Stimulated activated naive CD4-positive, alpha-beta T cell treated with Interleukin-2 at 50 U/mL for 16 hours (primary cell): ENCODE results near the gene IFI30.
"Not testable (repeated sequence)": the region's sequence is repeated elsewhere in the genome, so short reads cannot be mapped to it uniquely, and the experiment has no call there.

Experiments
- DNase-seq: peaks from one replicate; lab custom pipeline; 2025; lab: John Stamatoyannopoulos, UW

The IFI30 gene

DNA sequence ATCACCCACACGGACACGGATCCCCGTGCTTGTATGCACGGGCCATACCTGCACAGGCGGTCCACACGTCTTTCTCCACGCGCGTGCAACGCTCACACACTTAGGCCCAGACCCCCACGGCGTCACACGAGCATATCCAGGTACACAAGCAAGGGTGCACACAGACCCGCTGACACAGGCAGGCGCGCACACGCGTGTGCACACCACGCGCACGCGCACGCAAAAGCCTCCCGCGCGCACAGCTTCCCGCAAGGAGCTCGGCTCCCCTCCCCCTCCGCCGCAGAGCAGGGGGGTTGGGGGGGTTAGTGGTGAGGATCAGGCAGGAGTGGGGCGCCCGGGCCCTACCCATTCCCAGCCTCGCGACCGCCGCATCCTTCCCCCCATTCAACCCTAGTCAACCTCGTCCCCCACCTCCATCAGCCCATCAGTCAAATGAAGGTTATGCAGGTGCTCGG is 29.8 kb downstream of the IFI30 start:
- DNase-seq = peak; percentile 57

DNA sequence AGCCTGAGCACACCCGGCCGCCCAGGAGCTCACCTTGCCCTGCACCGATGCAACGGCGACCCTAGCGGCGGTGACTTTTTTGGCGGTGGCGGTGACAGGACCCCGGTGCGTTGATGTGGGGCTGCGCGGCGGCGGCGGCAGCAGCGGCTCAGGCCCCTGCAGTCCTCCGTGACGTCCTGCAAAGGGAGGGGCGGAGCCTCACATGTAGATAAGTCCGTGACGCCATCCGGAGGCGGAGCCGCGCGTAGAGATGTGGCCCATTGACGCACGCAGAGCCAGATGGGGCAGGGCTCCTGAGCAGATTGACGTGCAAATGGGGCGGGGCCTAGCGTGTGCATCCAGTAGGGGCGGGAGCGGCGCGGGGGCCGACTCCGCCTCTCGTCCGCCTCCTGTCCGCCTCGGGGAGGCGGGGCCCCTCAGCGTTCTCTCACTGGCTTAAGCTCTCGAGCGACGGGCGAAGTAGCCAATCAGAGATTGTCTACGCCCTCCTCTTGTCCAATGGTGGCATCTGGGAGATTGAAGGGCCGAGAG is 30.3 kb downstream of the IFI30 start, which contains the start of gene RAB3A:
TSS of gene RAB3A (minus strand) at position 180 of the 531 bp plus-strand sequence. CDS start 1,302 bp downstream, outside the sequence.
- peak; percentile 99 for DNase-seq

DNA sequence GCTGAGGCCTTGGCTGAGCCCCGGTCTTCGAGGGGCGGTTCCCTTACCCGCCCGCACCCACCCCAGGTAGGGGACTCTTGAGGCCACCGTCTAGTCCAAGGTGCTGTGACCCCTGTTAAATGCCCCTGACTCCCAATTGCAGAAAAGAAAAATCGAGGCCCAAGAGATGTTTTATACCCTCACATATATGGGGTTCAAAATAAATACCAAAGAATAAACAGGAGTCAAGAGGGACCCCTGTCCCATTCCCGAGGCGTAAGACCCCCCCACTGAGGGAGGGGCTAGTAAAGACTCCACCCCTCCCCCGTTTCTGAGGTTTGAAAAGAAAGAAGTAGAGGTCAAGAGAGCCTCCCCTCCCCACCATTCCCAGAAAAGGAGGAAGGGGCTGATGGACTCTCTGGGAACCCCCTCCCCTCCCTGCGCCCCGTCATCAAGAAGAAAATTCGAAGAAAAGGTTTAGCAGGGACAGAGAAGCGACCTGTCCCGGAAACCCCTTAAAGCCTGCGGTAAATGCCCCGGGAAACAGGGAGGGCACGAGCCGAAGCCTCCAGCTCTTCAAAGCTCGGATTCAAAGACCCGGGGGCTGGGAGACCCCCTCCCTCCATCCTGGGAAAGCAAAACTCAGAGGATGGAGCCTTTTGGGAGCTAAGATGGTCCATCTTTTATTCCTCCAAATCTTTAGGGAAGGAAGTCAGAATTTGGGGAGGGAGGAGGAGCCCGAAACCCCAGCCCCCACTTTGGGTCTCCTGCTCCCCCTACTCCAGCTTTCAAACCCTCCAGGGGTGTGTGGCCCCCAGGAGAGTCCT is 31.0 kb downstream of the IFI30 start:
- peak; percentile 35 for DNase-seq

- peak; percentile 46 for DNase-seq
Measured at GRCh38 chr19:18205200-18205892, 31.7 kb downstream of the IFI30 start.

DNA sequence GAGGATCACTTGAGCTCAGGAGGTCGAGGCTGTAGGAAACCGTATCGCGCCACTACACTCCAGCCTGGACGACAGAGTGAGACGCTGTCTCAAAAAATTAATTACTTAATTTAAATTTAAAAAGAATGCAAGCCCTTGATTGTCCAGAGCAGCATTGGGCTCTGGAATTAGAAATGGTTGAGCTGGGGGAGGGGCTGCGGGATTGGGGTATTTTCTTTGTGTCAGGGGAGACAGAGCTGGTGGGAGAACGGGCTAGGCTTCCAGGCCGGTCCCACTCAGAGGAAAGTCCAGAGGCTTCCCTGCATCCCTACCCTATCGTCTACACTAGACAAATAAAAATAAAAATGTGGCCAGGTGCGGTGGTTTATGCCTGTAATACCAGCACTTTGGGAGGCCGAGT is 32.4 kb downstream of the IFI30 start:
- DNase-seq = no peak

GRCh38 chr19:18208098-18208951 is 34.7 kb downstream of the IFI30 start:
- peak; percentile 34 for DNase-seq

GRCh38 chr19:18209912-18210311 is 36.3 kb downstream of the IFI30 start:
- DNase-seq = not testable (repeated sequence)

DNA sequence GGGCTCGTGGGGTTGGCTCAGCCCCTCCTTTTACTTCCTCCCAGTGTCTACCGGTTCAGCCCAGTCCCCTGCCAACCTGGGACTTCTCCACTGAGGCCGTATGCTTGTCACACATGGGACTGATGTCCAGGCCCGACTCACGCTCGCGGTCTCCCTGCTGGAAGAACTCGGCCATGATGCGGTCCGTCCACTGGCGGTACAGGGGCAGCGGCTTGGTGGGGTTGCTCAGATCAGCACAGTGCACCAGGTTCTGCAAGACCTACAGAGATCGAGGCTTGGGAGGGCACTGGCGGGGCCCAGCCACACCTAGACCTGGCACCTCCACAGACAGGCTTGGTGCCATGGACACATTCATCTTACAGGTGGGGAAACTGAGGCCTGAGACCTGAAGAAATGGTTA is 38.1 kb downstream of the IFI30 start:
- no peak for DNase-seq

DNA sequence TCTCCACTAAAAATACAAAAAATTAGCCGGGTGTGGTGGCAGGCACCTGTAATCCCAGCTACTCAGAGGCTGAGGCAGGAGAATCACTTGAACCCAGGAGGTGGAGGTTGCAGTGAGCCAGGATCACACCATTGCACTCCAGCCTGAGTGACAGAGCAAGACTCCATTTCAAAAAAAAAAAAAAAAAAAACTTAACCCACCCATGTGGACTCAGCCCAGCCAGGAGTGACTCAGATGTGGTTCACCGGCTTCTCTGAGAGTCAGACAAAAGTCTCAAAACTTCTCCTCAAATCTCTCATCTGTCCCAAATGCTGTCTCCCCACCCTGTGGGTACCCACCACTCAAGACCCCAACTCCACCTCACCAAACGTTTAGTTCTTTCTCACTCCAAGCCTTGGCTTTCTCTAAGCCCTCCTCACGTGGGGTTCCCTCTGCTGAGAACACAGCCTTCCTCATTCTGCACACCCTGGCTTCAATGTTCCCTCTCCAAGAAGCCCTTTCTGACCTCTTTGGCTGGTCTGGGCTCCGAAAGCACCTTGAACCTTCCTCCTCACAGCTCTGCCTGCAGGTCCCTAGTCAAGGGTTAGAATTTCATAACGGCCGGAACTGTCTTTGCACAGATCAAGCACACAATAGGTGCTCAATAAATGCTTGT is 41.3 kb downstream of the IFI30 start:
- no peak for DNase-seq

- no peak for DNase-seq
Measured at GRCh38 chr19:18216789-18217188, 43.2 kb downstream of the IFI30 start.

GRCh38 chr19:18218159-18218558 is 44.5 kb downstream of the IFI30 start:
- DNase-seq = no peak

GRCh38 chr19:18218600-18218999 is 45.0 kb downstream of the IFI30 start:
- DNase-seq = no peak

DNA sequence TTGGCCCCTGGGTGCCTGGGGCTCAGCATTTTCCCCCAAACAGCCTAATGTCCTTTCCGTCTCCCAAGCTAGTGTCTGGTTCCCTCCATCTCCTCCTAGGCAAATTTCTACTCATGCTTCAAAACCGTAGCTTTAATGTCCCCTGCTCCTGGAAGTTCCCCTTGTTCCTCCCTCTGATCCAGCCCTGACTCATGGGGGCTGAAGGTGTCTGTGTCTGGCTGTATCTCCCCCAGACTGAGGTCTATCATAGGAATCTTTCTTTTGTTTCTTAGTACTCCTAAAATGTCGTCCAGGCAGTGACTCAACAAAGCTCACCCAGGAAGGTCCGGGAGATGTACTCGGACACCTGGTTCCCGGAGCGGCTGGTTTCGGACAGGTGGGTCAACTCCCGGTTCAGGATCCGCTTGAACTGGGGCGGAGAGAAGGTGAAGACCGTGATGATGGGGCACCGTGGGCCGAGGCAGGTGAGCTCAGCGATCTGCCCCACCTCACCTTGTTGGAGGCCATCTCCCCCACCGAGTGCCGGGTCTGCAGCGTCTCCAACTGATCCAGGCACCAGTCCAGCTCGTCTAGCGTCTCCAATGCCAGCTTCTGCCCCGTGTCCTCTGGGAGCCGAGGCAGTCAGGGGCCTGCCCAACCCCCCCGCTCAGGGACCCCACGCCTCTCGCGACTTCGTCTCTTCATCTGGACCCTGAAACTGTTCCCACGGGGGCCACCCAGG is 46.5 kb downstream of the IFI30 start:
- no peak for DNase-seq

GRCh38 chr19:18220632-18221275 is 47.1 kb downstream of the IFI30 start:
- peak; percentile 8 for DNase-seq

GRCh38 chr19:18221815-18222725 is 48.5 kb downstream of the IFI30 start:
- no peak for DNase-seq

GRCh38 chr19:18223860-18224524 is 50.4 kb downstream of the IFI30 start:
- no peak for DNase-seq

DNA sequence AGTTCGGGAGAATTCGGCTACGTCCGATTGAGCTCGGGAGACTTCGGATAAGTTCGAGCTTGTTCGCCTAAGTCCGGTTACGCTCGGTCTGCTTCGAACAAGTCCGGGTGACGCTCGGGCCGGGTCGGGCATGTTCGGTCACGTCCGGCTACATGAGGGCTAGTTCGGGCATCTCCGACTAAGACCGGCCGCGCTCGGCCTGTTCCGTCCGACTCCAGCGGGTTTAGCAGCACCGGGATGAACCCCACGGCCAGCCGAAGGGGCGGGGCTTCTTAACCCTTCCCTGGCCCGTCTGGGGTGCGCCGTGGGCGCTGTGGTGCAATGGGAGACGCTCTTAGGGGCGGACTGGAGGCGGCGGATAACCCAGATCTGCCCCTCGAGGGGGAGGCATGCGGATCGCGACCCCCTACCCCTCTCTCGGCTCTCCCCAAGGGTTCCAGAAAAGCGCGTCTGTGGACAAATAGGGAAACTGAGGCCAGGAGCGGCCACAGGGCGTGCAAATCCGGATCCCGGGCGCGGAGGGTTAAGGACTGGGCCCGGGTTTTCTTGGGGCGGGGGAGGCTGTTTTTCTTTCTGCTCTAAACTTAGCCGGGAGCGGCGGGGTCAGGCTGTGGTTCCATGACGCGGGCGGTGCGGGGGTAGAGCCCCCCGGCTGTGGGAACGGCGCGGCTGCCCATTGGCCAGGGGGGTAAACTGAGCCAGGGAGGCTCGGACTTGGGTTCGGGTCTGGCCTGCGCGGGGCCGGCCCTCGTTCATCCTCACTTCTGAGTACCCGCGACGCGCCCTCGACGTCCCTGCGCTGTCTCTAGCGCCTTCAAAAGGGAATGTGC is 51.1 kb downstream of the IFI30 start:
- peak; percentile 85 for DNase-seq

- DNase-seq = no peak
Measured at GRCh38 chr19:18225355-18225701, 51.7 kb downstream of the IFI30 start.
